ENCODE measurements around the gene CFAP57.

Gene CFAP57

GRCh38 chr1:43177691-43178090 lies 5.6 kb downstream of the CFAP57 start:
- Histone ChIP-seq H3K27ac (ENCODE audit: low read length) (no peak overlapping the region), H3K4me3 (ENCODE audit: low read length) (no peak overlapping the region), H3K4me1 (ENCODE audit: insufficient read depth, low read length) (peaks cover 7% of the 10 kb centered on the region; the same call in 1 of the 2 replicates), H3K36me3 (ENCODE audit: insufficient read depth, low read depth, low read length) (no peaks in the 10 kb centered on the region), H3K9ac (ENCODE audit: low read depth, low read length) (no peak overlapping the region), H3K9me3 (ENCODE audit: insufficient read depth, low read depth, low read length) (no peaks in the 10 kb centered on the region), H3K27me3 (ENCODE audit: insufficient read depth, low read length) (peaks cover 12% of the 10 kb centered on the region)

GRCh38 chr1:43184388-43184787 lies 12.3 kb downstream of the CFAP57 start:
- no peaks in the 10 kb centered on the region for H3K9me3 ChIP-seq (ENCODE audit: insufficient read depth, low read depth, low read length)
- H3K4me1 ChIP-seq (ENCODE audit: insufficient read depth, low read length): no peaks in the 10 kb centered on the region
- H3K27ac ChIP-seq (ENCODE audit: low read length): no peak overlapping the region
- no peaks in the 10 kb centered on the region for H3K27me3 ChIP-seq (ENCODE audit: insufficient read depth, low read length)
- no peak overlapping the region for H3K9ac ChIP-seq (ENCODE audit: low read depth, low read length)
- H3K36me3 ChIP-seq (ENCODE audit: insufficient read depth, low read depth, low read length): no peaks in the 10 kb centered on the region
- no peak overlapping the region for H3K4me3 ChIP-seq (ENCODE audit: low read length)

GRCh38 chr1:43184995-43185394 lies 12.9 kb downstream of the CFAP57 start:
- no peak overlapping the region for H3K4me3 ChIP-seq (ENCODE audit: low read length)
- H3K4me1 ChIP-seq (ENCODE audit: insufficient read depth, low read length): no peaks in the 10 kb centered on the region
- no peaks in the 10 kb centered on the region for H3K36me3 ChIP-seq (ENCODE audit: insufficient read depth, low read depth, low read length)
- no peak overlapping the region for H3K27ac ChIP-seq (ENCODE audit: low read length)
- no peak overlapping the region for H3K9ac ChIP-seq (ENCODE audit: low read depth, low read length)
- H3K9me3 ChIP-seq (ENCODE audit: insufficient read depth, low read depth, low read length): no peaks in the 10 kb centered on the region
- H3K27me3 ChIP-seq (ENCODE audit: insufficient read depth, low read length): no peaks in the 10 kb centered on the region

- no peaks in the 10 kb centered on the region for H3K36me3 ChIP-seq (ENCODE audit: insufficient read depth, low read depth, low read length)
- no peak overlapping the region for H3K4me3 ChIP-seq (ENCODE audit: low read length)
- H3K4me1 ChIP-seq (ENCODE audit: insufficient read depth, low read length): no peaks in the 10 kb centered on the region
- no peaks in the 10 kb centered on the region for H3K9me3 ChIP-seq (ENCODE audit: insufficient read depth, low read depth, low read length)
- no peak overlapping the region for H3K27ac ChIP-seq (ENCODE audit: low read length)
- no peak overlapping the region for H3K9ac ChIP-seq (ENCODE audit: low read depth, low read length)
- H3K27me3 ChIP-seq (ENCODE audit: insufficient read depth, low read length): no peaks in the 10 kb centered on the region
Measured at GRCh38 chr1:43188106-43188505, 16.0 kb downstream of the CFAP57 start.

GRCh38 chr1:43194509-43194908 lies 22.4 kb downstream of the CFAP57 start:
- Histone ChIP-seq H3K27ac (ENCODE audit: low read length) (no peak overlapping the region), H3K4me1 (ENCODE audit: insufficient read depth, low read length) (no peaks in the 10 kb centered on the region), H3K4me3 (ENCODE audit: low read length) (no peak overlapping the region), H3K9ac (ENCODE audit: low read depth, low read length) (no peak overlapping the region), H3K36me3 (ENCODE audit: insufficient read depth, low read depth, low read length) (no peaks in the 10 kb centered on the region), H3K9me3 (ENCODE audit: insufficient read depth, low read depth, low read length) (no peaks in the 10 kb centered on the region), H3K27me3 (ENCODE audit: insufficient read depth, low read length) (no peaks in the 10 kb centered on the region)

- H3K4me3 ChIP-seq (ENCODE audit: low read length): no peak overlapping the region
- no peak overlapping the region for H3K9ac ChIP-seq (ENCODE audit: low read depth, low read length)
- no peaks in the 10 kb centered on the region for H3K36me3 ChIP-seq (ENCODE audit: insufficient read depth, low read depth, low read length)
- no peak overlapping the region for H3K27ac ChIP-seq (ENCODE audit: low read length)
- no peaks in the 10 kb centered on the region for H3K9me3 ChIP-seq (ENCODE audit: insufficient read depth, low read depth, low read length)
- H3K4me1 ChIP-seq (ENCODE audit: insufficient read depth, low read length): no peaks in the 10 kb centered on the region
- no peaks in the 10 kb centered on the region for H3K27me3 ChIP-seq (ENCODE audit: insufficient read depth, low read length)
Measured at GRCh38 chr1:43197343-43198127, 25.4 kb downstream of the CFAP57 start.

GRCh38 chr1:43199093-43199726 lies 27.1 kb downstream of the CFAP57 start:
- Histone ChIP-seq H3K9me3 (ENCODE audit: insufficient read depth, low read depth, low read length) (no peaks in the 10 kb centered on the region), H3K9ac (ENCODE audit: low read depth, low read length) (no peak overlapping the region), H3K4me1 (ENCODE audit: insufficient read depth, low read length) (no peaks in the 10 kb centered on the region), H3K27ac (ENCODE audit: low read length) (no peak overlapping the region), H3K4me3 (ENCODE audit: low read length) (no peak overlapping the region), H3K36me3 (ENCODE audit: insufficient read depth, low read depth, low read length) (no peaks in the 10 kb centered on the region), H3K27me3 (ENCODE audit: insufficient read depth, low read length) (no peaks in the 10 kb centered on the region)

GRCh38 chr1:43203859-43204258 lies 31.7 kb downstream of the CFAP57 start:
- H3K9ac ChIP-seq (ENCODE audit: low read depth, low read length): no peak overlapping the region
- H3K27ac ChIP-seq (ENCODE audit: low read length): no peak overlapping the region
- no peaks in the 10 kb centered on the region for H3K27me3 ChIP-seq (ENCODE audit: insufficient read depth, low read length)
- no peaks in the 10 kb centered on the region for H3K9me3 ChIP-seq (ENCODE audit: insufficient read depth, low read depth, low read length)
- H3K4me3 ChIP-seq (ENCODE audit: low read length): no peak overlapping the region
- peaks cover 14% of the 10 kb centered on the region for H3K4me1 ChIP-seq (ENCODE audit: insufficient read depth, low read length)
- H3K36me3 ChIP-seq (ENCODE audit: insufficient read depth, low read depth, low read length): no peaks in the 10 kb centered on the region

- H3K27ac ChIP-seq (ENCODE audit: low read length): no peak overlapping the region
- no peaks in the 10 kb centered on the region for H3K9me3 ChIP-seq (ENCODE audit: insufficient read depth, low read depth, low read length)
- H3K9ac ChIP-seq (ENCODE audit: low read depth, low read length): no peak overlapping the region
- no peaks in the 10 kb centered on the region for H3K27me3 ChIP-seq (ENCODE audit: insufficient read depth, low read length)
- H3K4me1 ChIP-seq (ENCODE audit: insufficient read depth, low read length): peaks cover 14% of the 10 kb centered on the region
- H3K4me3 ChIP-seq (ENCODE audit: low read length): no peak overlapping the region
- no peaks in the 10 kb centered on the region for H3K36me3 ChIP-seq (ENCODE audit: insufficient read depth, low read depth, low read length)
Measured at GRCh38 chr1:43204394-43204793, 32.3 kb downstream of the CFAP57 start.

- H3K27me3 ChIP-seq (ENCODE audit: insufficient read depth, low read length): no peaks in the 10 kb centered on the region
- H3K27ac ChIP-seq (ENCODE audit: low read length): no peak overlapping the region
- no peaks in the 10 kb centered on the region for H3K36me3 ChIP-seq (ENCODE audit: insufficient read depth, low read depth, low read length)
- H3K9me3 ChIP-seq (ENCODE audit: insufficient read depth, low read depth, low read length): no peaks in the 10 kb centered on the region
- peaks cover 14% of the 10 kb centered on the region for H3K4me1 ChIP-seq (ENCODE audit: insufficient read depth, low read length)
- no peak overlapping the region for H3K9ac ChIP-seq (ENCODE audit: low read depth, low read length)
- no peak overlapping the region for H3K4me3 ChIP-seq (ENCODE audit: low read length)
Measured at GRCh38 chr1:43205671-43206070, 33.5 kb downstream of the CFAP57 start.

- H3K9ac ChIP-seq (ENCODE audit: low read depth, low read length): peak overlapping the region; percentile 36; the same call in 1 of the 2 replicates
Measured at GRCh38 chr1:43206600-43207228, 34.6 kb downstream of the CFAP57 start.

More at GRCh38 chr1:43206600-43207228, 34.6 kb downstream of the CFAP57 start:
- no peaks in the 10 kb centered on the region for H3K9me3 ChIP-seq (ENCODE audit: insufficient read depth, low read depth, low read length)
- no peaks in the 10 kb centered on the region for H3K36me3 ChIP-seq (ENCODE audit: insufficient read depth, low read depth, low read length)
- peaks cover 14% of the 10 kb centered on the region for H3K4me1 ChIP-seq (ENCODE audit: insufficient read depth, low read length)
- H3K27ac ChIP-seq (ENCODE audit: low read length): no peak overlapping the region
- H3K4me3 ChIP-seq (ENCODE audit: low read length): peak overlapping the region; percentile 18; the same call in 1 of the 2 replicates
- H3K27me3 ChIP-seq (ENCODE audit: insufficient read depth, low read length): no peaks in the 10 kb centered on the region

Data from iPS-20b (cell line).